GM18861 (cell line): ENCODE results near the gene FGF6.
"Not testable (repeated sequence)": the region's sequence is repeated elsewhere in the genome, so short reads cannot be mapped to it uniquely, and the experiment has no call there.

Source experiments
- ATAC-seq: cut with Tn5 transposase; IDR thresholded peaks from one replicate; pipeline ENCODE4 v1.9.1; 2021; ENCODE audit not compliant: unreplicated experiment

The FGF6 gene

DNA sequence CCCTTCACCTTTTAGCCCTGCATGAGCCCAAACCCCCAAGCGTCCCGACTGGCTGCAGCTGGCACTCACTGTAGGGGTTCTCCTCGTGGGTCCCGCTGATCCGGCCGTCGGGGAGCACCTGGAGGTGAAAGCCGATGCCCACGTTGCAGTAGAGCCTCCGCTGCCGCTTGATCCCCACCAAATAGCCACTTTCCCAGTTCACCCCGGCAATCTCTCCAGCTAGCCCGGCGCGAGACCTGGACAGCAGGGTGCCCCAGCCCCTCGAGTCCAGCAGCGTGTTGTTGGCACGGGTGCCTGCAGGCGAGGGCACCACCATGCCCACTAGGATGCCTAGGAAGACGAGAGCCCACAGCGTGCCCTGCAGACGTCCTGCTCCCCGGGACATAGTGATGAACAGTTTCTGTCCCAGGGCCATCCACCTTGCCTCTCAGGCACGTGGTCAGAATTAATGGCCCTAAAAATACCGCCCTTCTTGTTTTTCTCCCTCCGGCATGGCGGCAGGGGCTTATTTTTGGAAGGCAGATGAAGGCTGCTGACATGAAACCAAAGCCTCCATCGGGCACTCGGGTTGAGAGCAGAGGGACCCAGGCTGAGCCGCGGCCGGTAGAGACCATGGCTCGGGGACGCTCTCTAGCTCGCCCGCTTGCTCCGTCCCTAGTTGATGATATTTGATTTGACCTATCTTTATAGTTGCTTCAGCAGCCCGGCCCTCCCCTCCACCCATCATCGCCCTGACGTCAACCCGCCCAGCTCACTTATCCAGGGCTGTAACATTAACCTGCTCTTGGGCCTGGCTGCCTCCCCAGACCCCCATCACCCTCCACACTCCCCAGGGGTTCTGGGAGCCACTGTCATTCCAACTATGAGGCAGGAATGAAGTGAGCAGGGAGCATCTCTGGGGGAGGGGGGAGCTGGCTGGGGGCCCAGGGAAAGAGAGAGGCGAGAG lies at the start of gene FGF6:
Gene FGF6, minus strand, starts transcription at position 660 of the 946 bp plus-strand sequence. Its CDS starts 245 bp downstream, at position 415.
- no peak for ATAC-seq

DNA sequence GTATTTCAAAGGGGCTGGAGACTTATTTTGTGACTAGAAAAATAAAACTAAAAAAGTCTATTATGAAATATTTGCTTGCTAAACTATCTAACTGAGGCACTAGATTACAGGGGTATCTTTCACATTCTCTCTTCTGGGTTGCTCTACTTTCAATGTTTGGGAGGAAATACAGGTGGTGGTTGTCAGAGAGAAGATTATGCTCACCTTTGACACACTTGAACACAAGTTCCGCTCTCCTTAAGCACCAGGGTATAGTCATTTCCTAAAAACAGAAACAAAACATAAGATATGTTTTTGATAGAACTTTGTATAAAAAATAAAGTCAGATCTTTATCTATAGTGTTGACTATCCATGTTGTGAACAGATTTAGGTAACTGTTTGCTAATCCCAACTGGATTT lies 45.4 kb upstream of the FGF6 start:
- ATAC-seq: no peak

- ATAC-seq: no peak
Measured at GRCh38 chr12:4489556-4489955, 43.9 kb upstream of the FGF6 start.

DNA sequence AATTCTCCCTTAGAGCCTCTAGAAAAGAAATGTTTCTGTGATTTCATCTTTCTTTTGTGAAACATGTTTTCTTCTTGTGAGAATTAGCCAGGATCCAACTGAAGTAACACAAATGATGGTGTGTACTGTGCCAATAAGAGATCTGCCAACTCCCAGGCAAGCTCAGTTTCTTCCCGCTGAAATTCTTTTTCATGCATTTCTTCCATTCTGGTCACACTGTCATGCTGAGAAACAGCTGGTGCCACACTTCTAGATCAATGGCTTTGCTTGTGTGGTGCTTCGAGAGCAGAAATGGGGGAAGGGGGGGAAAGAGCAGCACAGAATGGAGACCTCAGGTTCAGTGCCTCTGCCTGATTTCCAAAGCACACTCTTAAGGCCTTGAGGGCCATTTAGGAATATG lies 41.4 kb upstream of the FGF6 start:
- no peak for ATAC-seq

DNA sequence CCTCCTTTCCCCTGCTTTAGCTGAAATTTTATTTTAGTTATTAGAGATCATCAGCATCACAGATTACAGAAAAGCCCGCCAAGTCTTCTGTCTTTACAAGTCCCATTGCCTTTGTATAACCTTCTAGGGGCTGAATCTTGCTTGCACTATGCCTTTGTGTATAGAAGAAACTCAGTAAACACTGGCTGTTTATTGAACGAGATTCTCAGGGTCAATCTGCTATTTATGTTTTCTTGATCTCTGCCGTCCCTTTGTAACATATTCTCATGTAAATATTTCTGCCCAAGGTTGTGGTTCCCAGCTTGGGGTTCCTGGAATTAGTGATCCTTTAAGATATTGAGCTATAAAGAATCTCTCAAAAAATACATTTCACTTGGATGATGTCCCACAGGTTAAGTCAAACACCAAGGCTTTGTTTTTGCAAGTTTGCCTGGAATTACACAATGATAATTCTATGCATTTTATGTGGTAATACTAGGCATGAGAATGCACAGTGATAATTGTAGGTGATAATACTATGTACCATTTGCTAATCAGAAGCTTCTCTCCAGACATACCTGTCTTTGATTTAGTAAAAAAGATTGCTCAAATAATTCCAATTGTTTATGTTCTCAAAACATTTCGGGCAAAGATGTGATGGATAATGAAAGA lies 40.6 kb upstream of the FGF6 start:
- ATAC-seq: no peak

- ATAC-seq: no peak
Measured at GRCh38 chr12:4483885-4484823, 38.5 kb upstream of the FGF6 start.

DNA sequence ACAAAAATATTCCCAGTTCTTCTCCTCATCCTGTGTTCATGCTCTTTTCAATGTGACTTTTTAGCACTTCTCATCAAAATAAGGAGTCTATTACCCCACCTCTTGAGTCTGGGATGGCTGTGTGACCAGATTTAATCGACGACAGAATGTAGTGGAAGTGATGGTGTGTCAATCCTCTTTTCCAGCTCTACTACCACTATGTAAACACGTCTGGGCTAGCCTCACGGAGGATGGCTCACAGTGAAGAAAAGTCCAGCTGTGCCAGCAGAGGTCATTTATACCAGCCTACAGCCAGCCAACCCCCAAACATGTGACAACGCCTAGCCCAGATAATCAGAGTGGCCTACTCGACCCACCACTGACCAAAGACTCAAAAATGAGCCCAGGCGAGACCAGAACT lies 37.3 kb upstream of the FGF6 start:
- no peak for ATAC-seq

DNA sequence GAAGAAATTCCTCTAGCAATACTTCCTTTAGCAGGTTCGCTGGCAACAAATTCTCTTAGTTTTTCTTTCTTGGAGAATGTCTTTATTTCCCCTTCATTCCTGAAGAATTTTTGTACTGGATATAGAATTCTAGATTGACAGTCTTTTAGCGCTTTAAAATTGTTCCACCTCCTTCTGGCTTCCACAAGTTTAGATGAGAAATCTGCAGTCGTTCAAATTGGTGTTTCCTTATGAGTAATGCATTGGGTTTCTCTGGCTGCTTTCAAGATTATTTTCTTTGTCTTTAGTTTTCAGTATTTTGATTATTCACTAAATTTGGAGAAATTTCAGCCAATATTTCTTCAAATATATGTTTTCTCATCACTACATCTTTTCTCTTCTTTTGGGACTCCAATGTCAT lies 33.3 kb upstream of the FGF6 start:
- ATAC-seq: no peak

DNA sequence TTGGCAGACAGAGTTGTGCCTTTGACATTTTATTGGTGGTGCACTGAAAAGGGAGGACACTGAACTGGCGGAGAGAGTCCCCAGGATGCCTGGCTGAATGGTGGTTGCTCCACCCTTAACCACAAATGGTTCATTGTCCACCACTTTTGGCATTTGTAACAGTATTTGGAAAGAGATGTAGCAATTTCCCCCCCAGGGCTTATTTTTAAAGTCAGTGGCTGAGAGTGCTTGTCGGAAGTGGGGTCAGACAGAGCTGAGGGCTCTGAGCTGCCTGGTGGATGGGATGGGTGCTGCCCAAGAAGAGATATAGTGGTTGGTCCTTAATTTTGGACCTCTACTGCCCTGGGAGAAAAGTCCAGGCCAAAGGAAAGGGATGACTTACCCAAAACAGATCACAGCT lies 31.5 kb upstream of the FGF6 start:
- no peak for ATAC-seq

GRCh38 chr12:4472046-4472445 lies 26.4 kb upstream of the FGF6 start:
- no peak for ATAC-seq

DNA sequence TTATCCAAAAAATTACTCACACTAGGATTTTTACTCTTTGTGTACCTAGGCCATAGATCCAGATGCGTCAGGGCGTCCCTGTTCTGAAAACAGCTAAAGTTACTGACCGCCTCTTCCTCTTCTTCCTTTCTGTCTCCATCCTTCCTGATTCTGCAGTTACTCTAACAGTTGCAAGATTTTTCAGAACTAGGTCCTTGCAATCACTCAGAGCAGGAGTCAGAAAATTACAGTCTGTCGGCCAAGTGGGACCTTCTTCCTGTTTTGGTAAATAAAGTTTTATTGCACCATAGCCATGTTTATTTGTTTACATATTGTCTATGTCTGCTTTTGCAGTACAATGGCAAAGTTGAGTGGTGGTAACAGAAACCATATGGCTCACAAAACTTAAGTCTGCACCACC lies 25.6 kb upstream of the FGF6 start:
- no peak for ATAC-seq

GRCh38 chr12:4468994-4469393 lies 23.4 kb upstream of the FGF6 start:
- ATAC-seq: no peak

GRCh38 chr12:4460761-4461160 lies 15.1 kb upstream of the FGF6 start:
- no peak for ATAC-seq

DNA sequence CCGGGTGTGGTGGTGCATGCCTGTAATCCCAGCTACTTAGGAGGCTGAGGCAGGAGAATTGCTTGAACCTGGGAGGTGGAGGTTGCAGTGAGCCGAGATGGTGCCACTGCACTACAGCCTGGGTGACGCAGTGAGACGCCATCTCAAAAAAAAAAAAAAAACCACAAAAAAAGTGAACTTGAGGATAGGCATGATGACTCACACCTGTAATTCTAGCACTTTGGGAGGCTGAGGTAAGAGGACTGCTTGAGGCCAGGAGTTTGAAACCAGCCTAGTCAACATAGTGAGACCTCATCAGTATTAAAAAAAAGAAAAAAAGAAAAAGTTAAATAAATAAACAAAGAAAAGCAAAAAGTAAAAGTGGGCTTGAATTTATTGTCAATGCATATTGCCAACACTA lies 10.2 kb upstream of the FGF6 start:
- ATAC-seq: not testable (repeated sequence)

DNA sequence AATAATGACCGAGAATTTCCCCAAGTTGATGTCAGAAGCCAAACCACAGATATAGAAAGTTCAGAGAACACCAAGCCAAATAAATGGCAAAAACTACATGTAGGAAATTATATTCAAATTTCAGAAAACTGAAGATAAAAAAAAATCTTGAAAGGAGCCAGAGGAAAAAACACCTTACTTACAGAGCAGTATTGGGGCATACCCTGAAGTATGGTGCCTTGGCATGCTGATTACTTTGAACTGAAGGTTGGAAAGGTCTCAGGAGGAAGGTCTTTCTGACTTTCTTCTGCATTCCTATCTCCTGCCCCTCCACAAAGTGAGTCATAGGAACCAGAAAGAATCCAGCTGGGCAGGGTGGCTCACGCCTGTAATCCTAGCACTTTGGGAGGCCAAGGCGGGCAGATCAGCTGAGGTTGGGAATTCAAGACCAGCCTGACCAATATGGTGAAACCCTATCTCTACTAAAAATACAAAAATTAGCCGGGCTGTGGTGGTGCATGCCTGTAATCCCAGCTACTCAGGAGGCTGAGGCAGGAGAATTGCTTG lies 8.8 kb upstream of the FGF6 start:
- ATAC-seq: no peak

GRCh38 chr12:4451694-4452093 lies 6.1 kb upstream of the FGF6 start:
- no peak for ATAC-seq

DNA sequence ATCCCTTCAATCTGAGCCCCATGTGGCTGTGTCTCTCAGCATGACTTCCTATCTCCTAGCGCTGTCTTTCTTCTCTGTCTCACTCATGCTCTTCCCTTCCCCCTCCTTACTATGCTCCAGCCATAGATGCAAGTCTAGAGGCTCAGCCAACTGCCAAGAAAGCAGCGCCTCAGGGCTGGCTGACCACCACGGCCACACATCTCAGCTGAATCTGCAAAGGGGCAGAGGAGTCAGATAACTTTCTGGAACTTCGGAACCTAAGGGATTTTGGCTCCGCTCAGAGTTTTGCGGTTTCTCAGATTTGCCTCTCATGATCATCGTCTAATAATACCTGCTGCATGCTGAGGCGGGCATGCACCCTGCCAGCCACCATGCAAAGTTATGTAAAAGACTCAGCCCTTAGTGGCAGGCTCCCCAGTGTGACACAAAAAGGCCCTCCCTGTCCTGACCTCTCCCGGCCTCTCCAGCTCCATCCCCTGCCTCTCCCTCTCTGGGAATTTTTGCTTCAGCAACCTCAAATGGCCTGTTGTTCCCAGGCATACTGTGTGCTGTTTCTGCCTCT lies 5.0 kb upstream of the FGF6 start:
- ATAC-seq: no peak

DNA sequence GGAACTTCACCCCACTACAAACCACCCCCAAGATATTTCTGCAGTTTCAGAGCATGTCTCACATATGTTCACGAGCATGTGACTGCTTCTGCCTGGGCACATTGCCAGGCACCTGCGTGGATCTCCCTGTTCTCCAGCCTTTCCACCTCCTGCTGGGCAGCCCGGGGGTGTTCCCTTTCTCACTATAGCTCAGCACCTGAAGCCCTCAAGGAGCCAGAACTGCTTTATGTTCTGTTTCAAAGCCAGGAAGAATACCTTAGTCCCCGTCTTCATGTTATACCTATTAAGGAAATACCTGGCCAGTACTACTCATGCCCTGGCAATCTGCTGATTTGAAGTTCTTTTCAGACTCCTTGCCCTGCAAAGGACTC lies 4.2 kb upstream of the FGF6 start:
- no peak for ATAC-seq

DNA sequence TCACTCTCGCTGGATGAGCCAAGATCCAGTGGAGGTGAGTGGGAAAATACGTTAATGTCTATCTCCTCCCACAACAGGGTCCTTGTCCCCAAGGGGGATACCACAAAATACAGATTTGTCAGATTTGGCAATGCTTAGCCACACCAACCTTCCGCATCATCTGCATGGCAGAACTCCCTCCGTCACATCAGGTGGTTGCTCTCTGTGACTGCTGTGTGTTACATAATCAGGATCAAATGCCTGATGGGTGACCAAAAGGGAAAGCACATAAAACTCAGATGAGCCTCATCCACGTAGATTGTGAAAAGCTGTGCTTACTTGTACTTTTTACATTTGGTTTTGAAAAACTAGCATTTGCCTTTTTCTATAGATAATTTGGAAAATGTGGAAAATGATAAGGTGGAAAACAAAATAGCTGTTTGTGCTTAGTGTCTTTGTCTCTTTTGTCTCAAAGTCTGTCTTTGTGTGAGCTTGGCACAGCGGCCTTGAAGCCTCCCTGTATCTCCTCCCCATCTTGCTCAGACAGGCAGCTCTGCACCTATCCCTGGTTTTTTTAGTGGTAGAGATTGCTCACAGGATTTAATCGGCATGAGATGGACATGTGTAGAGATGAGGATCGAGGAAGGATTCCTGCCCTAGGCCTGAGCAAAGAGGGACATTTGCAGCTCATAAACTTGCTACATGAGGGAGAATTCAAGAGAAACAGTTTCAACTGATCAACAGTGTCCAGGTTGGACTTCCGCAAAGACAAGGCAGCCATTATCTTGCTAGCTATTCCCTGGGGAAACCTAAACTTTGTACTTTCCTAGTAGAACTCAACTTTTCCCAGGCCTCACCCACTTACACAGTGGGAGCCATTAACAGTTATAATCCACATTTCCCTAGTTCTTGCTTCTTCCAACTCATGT lies 3.6 kb upstream of the FGF6 start:
- ATAC-seq: no peak
